IMR-90 (cell line): ENCODE data around the gene NAT14.

Experiments
- BHLHE40 ChIP-seq: fragments of 150-350 bp; IDR thresholded peaks from 2 replicates; pipeline ENCODE4 v1.6.1; 2016; ENCODE audit warnings: mild to moderate bottlenecking, low read depth, low read length
- CHD1 ChIP-seq: IDR thresholded peaks from 2 replicates; pipeline ENCODE4 v1.6.1; 2012; ENCODE audit warnings: low read depth, low read length, improper control_type of control experiment
- POLR2A ChIP-seq: IDR thresholded peaks from 2 replicates; pipeline ENCODE4 v1.6.1; 2012; ENCODE audit warnings: mild to moderate bottlenecking, low read depth, low read length
- RAD21 ChIP-seq: IDR thresholded peaks from 2 replicates; pipeline ENCODE4 v1.6.1; 2012; ENCODE audit warnings: low read length, improper control_type of control experiment
- RFX5 ChIP-seq: IDR thresholded peaks from 2 replicates; pipeline ENCODE4 v1.8.0; 2012; ENCODE audit warnings: low read depth, mild to moderate bottlenecking, low read length, moderate library complexity
- TF ChIP-seq, protein P1 (sequence below): conservative IDR thresholded peaks from 2 replicates; pipeline ENCODE4 v1.5.1; 2012; ENCODE audit warnings: mild to moderate bottlenecking, low read depth, low read length, improper control_type of control experiment

DNA sequence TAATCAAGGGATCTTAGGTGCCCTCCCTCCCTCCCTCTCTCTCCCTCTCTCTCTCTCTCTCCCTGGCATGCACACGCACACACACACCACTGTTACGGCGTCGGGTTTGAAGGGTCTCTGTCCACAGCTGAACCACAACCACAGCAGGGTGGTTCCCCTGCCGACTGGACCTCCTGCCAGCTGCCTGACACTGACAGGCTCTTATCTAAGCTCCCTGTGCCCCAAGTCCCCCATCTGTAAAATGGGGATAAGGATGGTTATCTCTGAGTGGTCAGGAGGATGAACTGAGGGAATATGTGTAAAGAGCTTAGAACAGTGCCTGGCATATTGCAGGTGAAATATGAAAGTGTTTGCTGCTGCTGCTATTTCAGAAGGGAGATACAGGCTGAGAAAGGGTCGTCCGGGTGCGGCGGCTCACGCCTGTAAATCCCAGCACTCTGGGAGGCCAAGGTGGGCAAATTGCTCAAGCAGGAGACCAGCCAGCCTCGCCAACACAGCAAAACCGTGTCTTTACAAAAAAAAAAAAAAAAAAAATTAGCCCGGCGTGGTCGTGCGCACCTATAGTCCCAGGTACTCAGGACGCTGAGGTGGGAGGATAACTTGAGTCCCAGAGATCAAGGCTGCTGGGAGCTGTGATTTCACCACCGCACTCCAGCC, 41.0 kb upstream of the NAT14 start:
- TF ChIP-seq, protein P1, sequence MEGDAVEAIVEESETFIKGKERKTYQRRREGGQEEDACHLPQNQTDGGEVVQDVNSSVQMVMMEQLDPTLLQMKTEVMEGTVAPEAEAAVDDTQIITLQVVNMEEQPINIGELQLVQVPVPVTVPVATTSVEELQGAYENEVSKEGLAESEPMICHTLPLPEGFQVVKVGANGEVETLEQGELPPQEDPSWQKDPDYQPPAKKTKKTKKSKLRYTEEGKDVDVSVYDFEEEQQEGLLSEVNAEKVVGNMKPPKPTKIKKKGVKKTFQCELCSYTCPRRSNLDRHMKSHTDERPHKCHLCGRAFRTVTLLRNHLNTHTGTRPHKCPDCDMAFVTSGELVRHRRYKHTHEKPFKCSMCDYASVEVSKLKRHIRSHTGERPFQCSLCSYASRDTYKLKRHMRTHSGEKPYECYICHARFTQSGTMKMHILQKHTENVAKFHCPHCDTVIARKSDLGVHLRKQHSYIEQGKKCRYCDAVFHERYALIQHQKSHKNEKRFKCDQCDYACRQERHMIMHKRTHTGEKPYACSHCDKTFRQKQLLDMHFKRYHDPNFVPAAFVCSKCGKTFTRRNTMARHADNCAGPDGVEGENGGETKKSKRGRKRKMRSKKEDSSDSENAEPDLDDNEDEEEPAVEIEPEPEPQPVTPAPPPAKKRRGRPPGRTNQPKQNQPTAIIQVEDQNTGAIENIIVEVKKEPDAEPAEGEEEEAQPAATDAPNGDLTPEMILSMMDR, result no peak
- no peak for TF ChIP-seq POLR2A
- TF ChIP-seq RAD21, result no peak
- TF ChIP-seq BHLHE40, result no peak
- no peak for TF ChIP-seq RFX5
- no peak for TF ChIP-seq CHD1
